Skeletal muscle cell (primary cell): ENCODE measurements around the gene LTO1.
"Not testable (repeated sequence)": the region's sequence is repeated elsewhere in the genome, so short reads cannot be mapped to it uniquely, and the experiment has no call there.

Experiments
- DNase-seq: peaks from one replicate; pipeline ENCODE4 v3.0.0-alpha.2; 2010; ENCODE audit warnings: low read depth
- H3K4me3 ChIP-seq: 2 replicates; pipeline ENCODE4 v1.5.1; 2011; ENCODE audit warnings: low read depth, mild to moderate bottlenecking, control low read depth, low read length, moderate library complexity

LTO1 gene

GRCh38 chr11:69702769-69703452 is 27.8 kb upstream of the LTO1 start:
- no peak for DNase-seq
- H3K4me3 ChIP-seq = no peak overlapping the region

- no peak overlapping the region for H3K4me3 ChIP-seq
- DNase-seq = no peak
These were observed 27.1 kb upstream of the LTO1 start for GRCh38 chr11:69702239-69702691.

GRCh38 chr11:69700278-69701140 is 25.4 kb upstream of the LTO1 start:
- DNase-seq = peak; percentile 22
- no peak overlapping the region for H3K4me3 ChIP-seq

GRCh38 chr11:69699213-69699612 is 24.1 kb upstream of the LTO1 start:
- H3K4me3 ChIP-seq = no peak overlapping the region
- DNase-seq = no peak

- no peak overlapping the region for H3K4me3 ChIP-seq
- no peak for DNase-seq
These were observed 23.2 kb upstream of the LTO1 start for GRCh38 chr11:69698362-69698761.

- H3K4me3 ChIP-seq = no peak overlapping the region
These were observed 22.7 kb upstream of the LTO1 start for GRCh38 chr11:69697861-69698260.

GRCh38 chr11:69697469-69697843 is 22.3 kb upstream of the LTO1 start:
- H3K4me3 ChIP-seq = no peak overlapping the region
- DNase-seq = no peak

More at GRCh38 chr11:69697861-69698260, 22.7 kb upstream of the LTO1 start:
- no peak for DNase-seq

- no peak overlapping the region for H3K4me3 ChIP-seq
- DNase-seq = no peak
These were observed 21.8 kb upstream of the LTO1 start for GRCh38 chr11:69696749-69697468.

GRCh38 chr11:69695995-69696394 is 20.8 kb upstream of the LTO1 start:
- not testable (repeated sequence) for DNase-seq, H3K4me3 ChIP-seq

GRCh38 chr11:69695581-69695980 is 20.4 kb upstream of the LTO1 start:
- H3K4me3 ChIP-seq = no peak overlapping the region
- DNase-seq = no peak

- DNase-seq = no peak
- no peak overlapping the region for H3K4me3 ChIP-seq
These were observed 19.6 kb upstream of the LTO1 start for GRCh38 chr11:69694781-69695180.

- no peak for DNase-seq
- H3K4me3 ChIP-seq = no peak overlapping the region
These were observed 17.3 kb upstream of the LTO1 start for GRCh38 chr11:69692422-69692821.

GRCh38 chr11:69691463-69691862 is 16.3 kb upstream of the LTO1 start:
- H3K4me3 ChIP-seq = no peak overlapping the region
- no peak for DNase-seq

GRCh38 chr11:69689484-69690319 is 14.5 kb upstream of the LTO1 start:
- no peak for DNase-seq
- H3K4me3 ChIP-seq = no peak overlapping the region

GRCh38 chr11:69687969-69688771 is 13.0 kb upstream of the LTO1 start:
- H3K4me3 ChIP-seq, DNase-seq: not testable (repeated sequence)

- no peak for DNase-seq
- H3K4me3 ChIP-seq = no peak overlapping the region
These were observed 11.7 kb upstream of the LTO1 start for GRCh38 chr11:69686856-69687255.

- DNase-seq = no peak
- no peak overlapping the region for H3K4me3 ChIP-seq
These were observed 11.3 kb upstream of the LTO1 start for GRCh38 chr11:69686452-69686851.

GRCh38 chr11:69685348-69685747 is 10.2 kb upstream of the LTO1 start:
- DNase-seq = no peak
- H3K4me3 ChIP-seq = no peak overlapping the region

GRCh38 chr11:69684651-69685050 is 9.5 kb upstream of the LTO1 start:
- H3K4me3 ChIP-seq = no peak overlapping the region
- DNase-seq = no peak
